SW 1271 (cell line): Measurements from ENCODE around the gene IFITM10.

Experiments used
- DNase-seq, 2 experiments: peaks; one replicate each; lab custom pipeline; 2025; lab: John Stamatoyannopoulos, UW

Gene IFITM10

DNA sequence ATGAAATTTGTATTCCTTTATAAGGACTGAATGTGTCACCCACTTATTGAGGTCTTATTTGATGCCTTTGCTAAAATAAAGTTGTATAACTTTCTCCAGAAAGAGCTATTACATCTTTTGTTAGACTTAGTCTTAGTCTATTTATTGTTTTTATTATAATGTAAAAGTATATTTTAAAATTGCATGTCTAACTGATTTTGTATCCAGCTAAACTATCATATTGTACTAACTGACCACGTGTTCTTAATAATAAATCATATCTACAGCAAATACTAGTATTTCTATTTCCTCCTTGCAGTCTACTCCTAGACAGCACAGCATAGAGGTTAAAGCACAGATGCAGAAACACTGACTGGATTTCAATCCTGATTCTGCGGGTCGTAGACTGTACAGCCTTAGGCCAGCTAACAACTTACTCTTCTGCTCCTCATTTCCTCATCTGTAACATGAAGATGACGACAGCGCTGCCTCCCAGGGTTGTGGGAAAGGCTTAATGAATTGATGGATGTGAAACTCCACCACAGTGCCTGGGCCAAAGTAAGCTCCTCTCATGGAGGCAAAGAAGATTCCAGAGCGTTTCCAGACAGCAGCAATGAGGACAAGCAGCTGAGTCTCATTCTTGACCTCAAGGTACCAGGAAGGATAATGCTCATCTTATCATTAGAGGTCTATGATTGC, 13.2 kb downstream of the IFITM10 start:
- DNase-seq, result no peak

DNA sequence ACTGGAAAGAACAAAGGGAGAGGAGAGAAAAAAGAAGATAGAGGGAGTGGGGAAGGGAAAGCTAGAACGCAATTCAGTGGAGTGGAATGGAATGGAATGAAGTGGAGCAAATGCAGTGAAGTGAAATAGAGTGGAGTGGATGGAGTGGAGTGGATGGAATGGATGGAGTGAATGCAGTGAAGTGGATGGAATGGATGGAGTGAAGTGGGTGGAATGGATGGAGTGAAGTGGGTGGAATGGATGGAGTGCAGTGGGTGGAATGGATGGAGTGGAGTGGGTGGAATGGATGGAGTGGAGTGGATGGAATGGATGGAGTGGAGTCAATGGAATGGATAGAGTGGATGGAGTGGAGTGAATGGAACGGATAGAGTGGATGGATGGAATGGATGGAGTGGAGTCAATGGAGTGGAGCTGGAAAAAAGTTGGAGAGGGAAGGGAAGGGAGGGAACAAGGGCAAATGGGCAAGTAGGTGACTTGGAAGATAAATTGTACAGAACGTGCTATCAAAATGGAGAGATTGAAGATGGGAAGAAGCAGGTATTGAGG, 13.9 kb downstream of the IFITM10 start:
- DNase-seq, result no peak

- no peak for DNase-seq
Observed at GRCh38 chr11:1735271-1735670, 15.1 kb downstream of the IFITM10 start.

DNA sequence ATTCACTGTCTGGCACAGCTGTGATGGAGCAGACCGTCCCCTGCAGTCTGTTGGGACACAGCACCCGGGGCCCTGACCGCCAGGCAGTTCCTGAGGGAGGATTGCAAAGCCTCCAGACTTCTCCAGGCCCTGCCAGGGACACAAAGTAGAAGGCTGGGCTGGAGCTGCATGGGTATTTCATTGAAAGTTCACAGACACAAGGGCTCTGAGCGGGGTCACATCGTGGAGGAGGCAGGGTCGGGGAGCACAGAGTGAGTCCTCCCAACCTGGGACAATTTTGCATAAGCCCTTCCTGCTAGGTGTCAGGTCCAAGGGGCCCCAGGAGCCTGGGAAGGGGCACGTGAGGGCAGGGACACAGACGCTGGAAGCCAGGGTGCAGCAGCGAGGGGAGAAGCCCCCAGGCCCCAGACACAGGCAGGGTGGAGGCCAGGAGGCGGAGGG, 15.7 kb downstream of the IFITM10 start:
- DNase-seq, result no peak

- no peak for DNase-seq
Observed at GRCh38 chr11:1733716-1734640, 16.4 kb downstream of the IFITM10 start.

- DNase-seq, result no peak
Observed at GRCh38 chr11:1733009-1733715, 17.2 kb downstream of the IFITM10 start.

DNA sequence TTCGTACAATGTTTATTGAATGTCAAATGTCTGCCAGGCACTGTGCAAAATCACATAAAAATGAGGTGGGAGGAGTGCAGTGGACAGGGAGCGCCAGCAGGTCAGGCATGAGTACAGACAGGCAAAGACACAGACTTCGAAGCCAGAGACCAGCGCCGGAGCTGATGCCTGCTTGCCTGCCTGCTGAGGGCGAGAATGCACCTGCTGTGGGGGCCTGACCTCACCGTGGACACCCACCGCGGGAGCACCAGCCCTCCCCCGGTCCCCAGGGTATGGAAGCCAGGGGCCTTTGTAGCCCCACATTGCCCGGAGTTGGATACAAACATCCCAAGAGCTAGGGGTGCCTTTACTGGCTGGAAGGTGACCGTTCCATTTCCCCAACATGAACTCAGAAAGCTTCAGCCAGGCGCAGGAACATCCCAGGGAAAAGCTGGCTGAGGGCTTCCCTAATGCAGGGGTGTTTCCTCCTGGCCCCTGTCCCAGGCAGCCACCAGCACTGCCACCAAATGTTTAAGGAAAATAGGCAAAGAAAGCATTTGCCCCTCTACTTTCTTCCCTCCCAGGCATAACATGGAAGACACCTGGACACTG, 17.9 kb downstream of the IFITM10 start:
- no peak for DNase-seq

GRCh38 chr11:1731451-1732059, 18.8 kb downstream of the IFITM10 start:
- DNase-seq, result no peak

GRCh38 chr11:1730059-1730629, 20.3 kb downstream of the IFITM10 start:
- DNase-seq, result no peak

DNA sequence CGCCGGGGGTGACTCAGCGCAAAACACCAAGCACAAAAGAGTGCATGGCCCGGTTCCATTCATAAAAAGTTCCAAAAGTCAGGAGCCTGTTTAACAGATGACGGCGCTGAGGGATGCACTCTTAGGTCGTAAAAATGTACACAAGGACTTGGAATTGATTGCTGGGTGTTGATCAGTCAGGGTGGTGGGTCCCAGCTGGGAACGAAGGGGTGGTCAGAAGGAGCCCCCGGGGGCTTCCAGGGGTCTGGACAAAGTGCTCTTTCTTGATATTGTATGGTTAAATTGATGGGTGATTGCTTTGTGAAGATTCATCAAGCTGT, 20.7 kb downstream of the IFITM10 start:
- no peak for DNase-seq

DNA sequence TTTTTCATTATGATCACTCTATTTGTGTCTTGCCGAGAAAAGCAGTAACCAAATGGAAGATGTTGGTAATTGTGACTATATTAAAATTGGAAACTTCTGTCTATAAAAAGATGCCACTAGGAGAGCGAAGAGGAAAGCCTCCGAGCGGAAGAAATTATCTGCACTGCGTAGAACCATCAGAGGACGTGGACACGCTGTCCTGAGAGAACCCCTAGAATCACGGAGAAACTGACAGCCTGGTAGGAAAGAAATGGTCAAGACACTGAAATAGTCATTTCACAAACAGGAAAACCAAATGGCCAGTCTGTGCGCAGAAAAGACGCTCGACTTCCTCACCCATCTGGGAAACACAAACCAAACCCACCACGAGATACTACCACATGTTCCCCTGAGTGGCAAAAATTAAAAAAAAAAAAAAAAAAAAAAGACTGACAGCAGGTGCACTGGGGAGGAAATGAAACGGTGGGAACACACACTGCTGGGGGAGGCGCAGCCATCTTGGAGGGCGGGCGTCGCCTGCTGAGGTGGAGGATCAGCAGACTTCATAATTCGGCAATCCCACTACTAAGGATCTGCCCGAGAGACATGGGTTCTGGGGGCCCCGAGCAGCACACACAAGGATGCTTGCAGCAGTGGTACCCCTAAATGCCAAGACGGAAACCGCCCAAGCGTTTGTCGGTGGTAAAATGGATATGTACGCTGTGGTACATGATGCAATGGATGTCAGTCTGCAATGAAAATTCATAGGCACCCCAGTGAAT, 21.3 kb downstream of the IFITM10 start:
- no peak for DNase-seq

DNA sequence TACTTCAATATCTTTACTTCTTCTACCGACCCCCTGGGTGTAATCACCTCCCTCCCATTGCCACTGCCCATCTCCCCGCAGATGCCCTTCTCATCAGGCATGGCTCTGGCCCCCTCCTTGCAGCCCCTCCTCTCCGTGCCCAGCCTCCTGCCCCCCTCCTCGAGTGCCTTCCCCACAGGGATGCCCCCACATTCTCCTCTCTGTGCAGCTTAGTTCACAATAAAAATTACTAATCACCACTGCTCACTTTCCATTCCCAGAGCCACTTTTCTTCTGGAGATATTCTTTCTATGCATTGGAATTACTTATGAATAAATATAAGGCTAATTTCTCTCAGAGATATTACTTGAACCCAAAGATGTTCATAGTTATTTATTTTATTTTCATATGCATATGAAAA, 22.1 kb downstream of the IFITM10 start:
- DNase-seq, result no peak

DNA sequence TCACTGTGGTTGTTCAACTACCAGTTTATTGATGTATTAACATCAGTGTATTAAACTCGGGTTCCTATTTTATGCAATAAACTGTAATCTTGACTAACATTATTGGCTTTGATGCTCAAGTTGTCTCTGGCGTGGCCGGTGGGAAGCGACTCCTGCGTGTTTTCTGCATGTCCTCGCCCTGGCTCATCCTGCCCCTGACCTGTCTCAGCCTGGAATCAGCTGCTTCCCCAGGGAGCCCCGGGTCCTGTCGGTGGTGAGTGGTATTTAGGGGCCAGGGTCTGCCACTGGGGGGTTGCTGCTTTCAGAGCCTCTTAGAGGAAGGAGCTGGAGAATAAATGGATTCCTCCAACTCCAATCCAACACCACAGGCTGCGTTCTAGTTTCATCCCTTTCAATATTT, 22.5 kb downstream of the IFITM10 start:
- DNase-seq, result no peak

DNA sequence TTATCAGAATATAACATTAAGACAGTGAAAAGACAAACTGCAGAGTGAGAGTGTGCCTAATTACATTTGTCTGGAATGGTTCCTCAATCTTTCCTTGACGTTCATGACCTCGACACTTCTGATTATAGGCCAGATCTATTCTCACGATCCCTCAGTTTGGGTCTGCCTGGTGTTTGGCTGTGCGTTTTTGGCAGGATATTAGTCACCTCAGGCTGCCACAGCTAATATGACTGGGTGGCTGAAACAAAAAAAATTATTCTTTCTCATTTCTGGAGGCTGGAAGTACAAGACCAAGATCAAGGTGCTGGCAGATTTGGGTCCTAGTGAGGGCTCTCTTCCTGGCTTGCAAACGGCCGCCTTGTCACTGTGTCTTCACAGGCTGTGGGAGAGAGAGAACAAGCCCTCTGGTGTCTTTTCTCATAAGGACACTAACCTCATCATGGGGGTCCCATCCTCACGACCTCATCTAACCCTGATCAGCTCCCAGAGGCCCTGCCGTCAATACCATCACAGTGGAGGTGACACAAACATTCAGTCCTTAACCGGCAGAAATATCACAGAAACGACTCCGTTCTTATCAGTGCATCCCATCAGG, 23.2 kb downstream of the IFITM10 start:
- no peak for DNase-seq

DNA sequence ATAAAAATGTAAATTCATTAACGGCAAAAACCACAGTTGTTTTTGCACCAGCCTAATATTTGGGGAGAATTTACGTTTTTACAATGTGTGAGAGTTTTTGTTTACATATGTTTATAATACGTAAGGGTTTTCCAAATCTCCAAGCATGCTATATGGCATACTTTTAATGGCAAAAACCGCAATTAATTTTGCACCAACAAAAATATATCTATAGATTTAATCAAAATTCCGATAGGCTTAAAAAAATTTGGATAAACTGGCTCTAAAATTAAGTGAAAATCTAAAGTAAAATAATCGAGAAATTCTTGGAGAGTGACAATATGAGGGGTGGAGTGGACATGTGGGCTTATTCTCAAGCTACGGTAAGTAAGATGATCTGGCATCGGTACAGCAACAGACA, 30.6 kb downstream of the IFITM10 start:
- DNase-seq, result no peak

DNA sequence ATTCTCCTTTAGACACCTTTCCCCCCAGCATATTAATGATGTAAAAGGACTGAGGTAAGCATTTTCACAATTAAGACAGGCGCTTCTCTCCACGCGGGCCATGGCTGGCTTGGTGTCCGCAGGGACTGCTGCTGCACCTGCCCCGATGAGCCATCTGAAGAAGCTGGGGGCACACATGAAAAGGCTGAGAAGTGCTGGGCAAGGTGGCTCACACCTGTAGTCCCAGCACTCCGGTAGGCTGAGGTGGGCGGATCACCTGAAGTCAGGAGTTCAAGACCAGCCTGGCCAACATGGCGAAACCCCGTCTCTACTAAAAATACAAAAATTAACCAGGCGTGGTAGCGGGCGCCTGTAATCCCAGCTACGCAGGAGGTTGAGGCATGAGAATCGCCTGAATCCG, 32.1 kb downstream of the IFITM10 start:
- no peak for DNase-seq

GRCh38 chr11:1717745-1718144, 32.6 kb downstream of the IFITM10 start:
- DNase-seq, result no peak

GRCh38 chr11:1714908-1715885, 35.2 kb downstream of the IFITM10 start:
- no peak for DNase-seq

GRCh38 chr11:1708716-1709115, 41.7 kb downstream of the IFITM10 start:
- no peak for DNase-seq
